ENCODE data around the gene C1GALT1C1L.
A peak's percentile ranks its signal among the peaks of the same experiment; 100 is the strongest.
"Not testable (repeated sequence)": the region's sequence is repeated elsewhere in the genome, so short reads cannot be mapped to it uniquely, and the experiment has no call there.

C1GALT1C1L gene

GRCh38 chr2:43642363-43642762, 33.9 kb downstream of the C1GALT1C1L start:
- Histone ChIP-seq H4K20me1 (ENCODE audit: insufficient read depth, low read length) (no peaks in the 10 kb centered on the region), H3F3A (ENCODE audit: insufficient read depth, low read length) (no peaks in the 10 kb centered on the region; the same call in 1 of the 2 replicates), H3K4me2 (ENCODE audit: low read depth, low read length) (no peak overlapping the region), H3K9me2 (replicated peaks; ENCODE audit: insufficient read depth, low read length) (no peaks in the 10 kb centered on the region), H3K9ac (ENCODE audit: low read length) (no peak overlapping the region), H3K9me3 (replicated peaks; ENCODE audit: insufficient read depth, low read length) (no peaks in the 10 kb centered on the region), H3K27me3 (replicated peaks; ENCODE audit: insufficient read depth, low read length) (0 out of 2 replicates have a peak, but pooled peaks cover 5% of the 10 kb centered on the region), H2AFZ (ENCODE audit: low read length) (no peak overlapping the region), H3K27ac (ENCODE audit: low read length) (no peak overlapping the region), H3K4me3 (ENCODE audit: low read length) (no peak overlapping the region), H3K36me3 (replicated peaks; ENCODE audit: insufficient read depth, low read length) (no peaks in the 10 kb centered on the region), H3K79me2 (ENCODE audit: low read length) (no peaks in the 10 kb centered on the region), H3K4me1 (ENCODE audit: low read length) (no peaks in the 10 kb centered on the region)
- TF ChIP-seq EZH2 (optimal IDR thresholded peaks at IDR 0.05; ENCODE audit: low read depth, low read length) (no peak), CTCF (IDR thresholded peaks at IDR 0.05; ENCODE audit: low read length) (no peak), EZH2phosphoT487 (IDR thresholded peaks at IDR 0.05; ENCODE audit: low read length) (no peak)
- no peak for DNase-seq

DNA sequence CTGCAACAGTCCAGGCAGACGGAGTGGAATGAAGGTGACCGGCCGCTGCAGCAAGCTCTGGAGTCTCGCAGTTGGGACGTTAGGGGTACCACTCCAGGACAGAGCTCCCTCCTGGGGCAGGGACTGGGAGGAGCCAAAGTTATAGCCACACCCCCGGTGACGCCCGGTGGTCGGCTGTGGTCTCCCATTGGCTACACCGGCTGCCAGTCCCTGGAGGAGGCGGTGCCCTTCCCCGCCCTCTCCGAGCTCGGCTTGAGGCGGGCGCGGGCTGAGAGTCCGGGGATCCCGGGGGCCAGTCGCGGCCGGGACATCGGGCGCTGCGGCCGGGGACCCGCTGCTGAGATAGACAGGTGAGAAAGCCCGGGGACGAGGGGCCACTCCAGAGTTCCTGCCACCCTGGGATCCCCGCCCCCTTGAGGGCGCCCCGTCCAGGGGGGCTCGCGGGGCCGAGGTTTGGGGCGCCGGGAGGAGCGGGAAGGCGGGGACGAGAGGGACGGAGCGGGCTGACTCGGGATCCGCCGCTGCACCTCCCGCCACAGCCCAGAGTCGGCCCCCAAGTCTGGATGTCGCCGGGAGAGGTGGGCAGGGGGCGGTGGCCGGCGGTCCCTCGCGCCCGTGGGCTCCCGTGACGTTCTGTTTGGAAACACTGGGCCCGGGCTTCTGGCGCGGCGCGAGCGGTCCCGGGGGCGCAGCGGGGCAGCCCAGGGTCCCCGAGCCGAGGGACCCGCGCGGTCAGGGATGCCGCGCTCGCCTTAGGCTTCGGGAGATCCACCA, 39.0 kb downstream of the C1GALT1C1L start, which contains the start of gene PLEKHH2:
Gene PLEKHH2 (plus strand): TSS at position 231 of the 774 bp plus-strand sequence. CDS start 7,414 bp downstream, outside the sequence.
- Histone ChIP-seq H3K4me2 (ENCODE audit: low read depth, low read length) (peak within 1 kb of the TSS; percentile 97), H3K4me1 (ENCODE audit: low read length) (no peaks in the 10 kb centered on the region), H3K9ac (ENCODE audit: low read length) (peak within 1 kb of the TSS; percentile 52; the same call in 1 of the 2 replicates), H2AFZ (ENCODE audit: low read length) (peak within 1 kb of the TSS; percentile 100), H3K36me3 (replicated peaks; ENCODE audit: insufficient read depth, low read length) (no peaks in the 10 kb centered on the region), H3K9me3 (replicated peaks; ENCODE audit: insufficient read depth, low read length) (no peaks in the 10 kb centered on the region), H4K20me1 (ENCODE audit: insufficient read depth, low read length) (no peaks in the 10 kb centered on the region), H3K27me3 (replicated peaks; ENCODE audit: insufficient read depth, low read length) (0 out of 2 replicates have a peak, but pooled peaks cover 5% of the 10 kb centered on the region), H3K79me2 (ENCODE audit: low read length) (no peaks in the 10 kb centered on the region), H3K27ac (ENCODE audit: low read length) (peak within 1 kb of the TSS; percentile 41; the same call in 1 of the 2 replicates), H3K4me3 (ENCODE audit: low read length) (peak within 1 kb of the TSS; percentile 79), H3F3A (ENCODE audit: insufficient read depth, low read length) (peaks cover 5% of the 10 kb centered on the region), H3K9me2 (replicated peaks; ENCODE audit: insufficient read depth, low read length) (no peaks in the 10 kb centered on the region)
- no peak for TF ChIP-seq EZH2 (optimal IDR thresholded peaks at IDR 0.05; ENCODE audit: low read depth, low read length)
- no peak for TF ChIP-seq EZH2phosphoT487 (IDR thresholded peaks at IDR 0.05; ENCODE audit: low read length)
- TF ChIP-seq CTCF (IDR thresholded peaks at IDR 0.05; ENCODE audit: low read length) = no peak
- DNase-seq = peak; percentile 89

GRCh38 chr2:43636621-43637020, 39.6 kb downstream of the C1GALT1C1L start:
- TF ChIP-seq EZH2 (optimal IDR thresholded peaks at IDR 0.05; ENCODE audit: low read depth, low read length) (no peak), EZH2phosphoT487 (IDR thresholded peaks at IDR 0.05; ENCODE audit: low read length) (no peak), CTCF (IDR thresholded peaks at IDR 0.05; ENCODE audit: low read length) (no peak)
- Histone ChIP-seq H2AFZ (ENCODE audit: low read length) (peak overlapping the region; percentile 100), H3K9ac (ENCODE audit: low read length) (peak overlapping the region; percentile 41; the same call in 1 of the 2 replicates), H3K4me3 (ENCODE audit: low read length) (peak overlapping the region; percentile 79), H3K9me3 (replicated peaks; ENCODE audit: insufficient read depth, low read length) (no peaks in the 10 kb centered on the region), H3K27me3 (replicated peaks; ENCODE audit: insufficient read depth, low read length) (0 out of 2 replicates have a peak, but pooled peaks cover 5% of the 10 kb centered on the region), H3K79me2 (ENCODE audit: low read length) (no peaks in the 10 kb centered on the region), H3K9me2 (replicated peaks; ENCODE audit: insufficient read depth, low read length) (no peaks in the 10 kb centered on the region), H3K36me3 (replicated peaks; ENCODE audit: insufficient read depth, low read length) (no peaks in the 10 kb centered on the region), H3K4me2 (ENCODE audit: low read depth, low read length) (peak overlapping the region; percentile 97), H4K20me1 (ENCODE audit: insufficient read depth, low read length) (no peaks in the 10 kb centered on the region), H3K27ac (ENCODE audit: low read length) (peak overlapping the region; percentile 41; the same call in 1 of the 2 replicates), H3F3A (ENCODE audit: insufficient read depth, low read length) (peaks cover 5% of the 10 kb centered on the region), H3K4me1 (ENCODE audit: low read length) (no peaks in the 10 kb centered on the region)
- peak; percentile 53 for DNase-seq

DNA sequence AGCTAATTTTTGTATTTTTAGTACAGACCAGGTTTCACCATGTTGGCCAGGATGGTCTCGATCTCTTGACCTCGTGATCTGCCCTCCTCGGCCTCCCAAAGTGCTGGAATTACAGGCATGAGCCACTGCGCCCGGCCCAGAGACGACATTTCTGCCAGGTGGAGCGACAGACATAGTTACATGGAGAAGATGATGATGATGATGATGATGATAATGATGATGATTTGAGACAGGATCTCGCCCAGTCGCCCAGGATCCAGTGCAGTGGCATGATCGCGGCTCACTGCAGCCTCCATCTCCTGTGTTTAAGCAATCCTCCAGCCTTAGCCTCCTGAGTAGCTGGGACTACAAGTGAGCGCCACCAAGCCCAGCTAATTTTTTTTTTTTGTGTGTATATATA, 40.1 kb downstream of the C1GALT1C1L start:
- H3K4me3 ChIP-seq (ENCODE audit: low read length); H4K20me1 ChIP-seq (ENCODE audit: insufficient read depth, low read length); H3F3A ChIP-seq (ENCODE audit: insufficient read depth, low read length); H3K9ac ChIP-seq (ENCODE audit: low read length); H3K4me2 ChIP-seq (ENCODE audit: low read depth, low read length); H3K27me3 ChIP-seq (replicated peaks; ENCODE audit: insufficient read depth, low read length); H3K27ac ChIP-seq (ENCODE audit: low read length); H3K4me1 ChIP-seq (ENCODE audit: low read length); H3K79me2 ChIP-seq (ENCODE audit: low read length); H2AFZ ChIP-seq (ENCODE audit: low read length); H3K9me3 ChIP-seq (replicated peaks; ENCODE audit: insufficient read depth, low read length); DNase-seq; H3K36me3 ChIP-seq (replicated peaks; ENCODE audit: insufficient read depth, low read length); H3K9me2 ChIP-seq (replicated peaks; ENCODE audit: insufficient read depth, low read length): not testable (repeated sequence)
